ENCODE data around the gene RHNO1.

- TF ChIP-seq EP300 (IDR thresholded peaks at IDR 0.05) (no peak), CTCF (IDR thresholded peaks at IDR 0.05) (no peak)
These were observed 18.7 kb upstream of the RHNO1 start for GRCh38 chr12:2858334-2858733.

All from suprapubic skin (tissue), 3 donors.